ENCODE measurements around the gene CCDC34.
A peak's percentile ranks its signal among the peaks of the same experiment; 100 is the strongest.
"Not testable (repeated sequence)": the region's sequence is repeated elsewhere in the genome, so short reads cannot be mapped to it uniquely, and the experiment has no call there.

CCDC34 gene

DNA sequence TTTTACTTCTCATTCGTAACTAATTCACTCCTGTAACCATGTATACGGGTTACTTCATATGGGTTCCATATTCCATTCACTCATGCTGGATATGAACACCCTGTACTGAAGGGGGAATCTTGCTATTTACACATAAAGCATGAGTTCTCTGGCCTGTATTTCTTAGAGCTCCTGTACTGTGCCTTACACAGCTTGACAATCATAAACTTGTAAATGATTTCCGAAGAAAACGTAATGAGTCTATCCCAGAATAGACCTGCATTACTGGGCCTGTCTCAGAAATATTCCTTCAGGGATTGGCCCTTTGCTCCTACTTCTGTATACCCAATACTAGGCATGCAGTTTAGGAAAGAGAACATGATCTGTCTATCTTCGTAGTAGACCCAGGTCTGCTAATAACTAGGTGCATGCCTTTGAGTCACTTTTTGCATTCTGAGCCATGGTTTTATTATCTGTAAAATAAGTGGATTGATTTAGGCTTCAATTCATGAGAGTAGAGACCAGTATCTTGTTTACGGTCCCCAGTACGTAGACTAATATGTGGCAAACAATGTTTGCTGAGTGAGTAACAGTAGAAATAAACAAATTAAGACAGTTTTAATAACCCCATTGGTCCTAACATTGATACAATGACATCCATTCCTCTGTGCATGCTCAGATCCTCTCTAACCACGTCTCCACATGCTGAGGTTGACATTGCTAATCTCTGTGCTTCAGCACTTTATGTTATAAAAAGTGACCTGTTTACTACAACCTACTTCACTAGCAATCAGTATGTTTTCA is 1.2 kb downstream of the CCDC34 start:
- DNase-seq, result no peak

DNA sequence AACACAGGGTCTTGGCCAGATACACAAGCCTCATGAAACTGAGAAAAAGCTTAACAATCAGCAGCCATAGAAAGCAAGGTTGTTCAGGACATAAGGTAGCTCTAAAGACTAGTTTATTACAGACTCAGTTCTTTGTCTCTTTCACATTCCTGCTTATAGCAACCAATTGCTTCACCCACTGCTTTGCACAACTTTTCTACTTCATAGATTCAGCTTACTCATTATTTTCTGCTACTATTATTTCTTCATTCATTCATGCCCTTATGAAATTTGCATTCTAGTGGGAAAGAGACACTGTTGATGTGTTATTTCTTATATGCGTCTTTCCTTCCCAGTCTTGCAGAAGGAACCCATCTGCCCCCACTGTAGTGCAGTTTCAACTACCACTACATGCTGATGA is 4.7 kb downstream of the CCDC34 start:
- peak; percentile 20 for DNase-seq

GRCh38 chr11:27357250-27357649 is 5.8 kb downstream of the CCDC34 start:
- no peak for DNase-seq

- no peak for DNase-seq
Observed at GRCh38 chr11:27356624-27357222, 6.3 kb downstream of the CCDC34 start.

- DNase-seq, result peak; percentile 12
Observed at GRCh38 chr11:27355575-27356104, 7.4 kb downstream of the CCDC34 start.

- no peak for DNase-seq
Observed at GRCh38 chr11:27354359-27354965, 8.6 kb downstream of the CCDC34 start.

DNA sequence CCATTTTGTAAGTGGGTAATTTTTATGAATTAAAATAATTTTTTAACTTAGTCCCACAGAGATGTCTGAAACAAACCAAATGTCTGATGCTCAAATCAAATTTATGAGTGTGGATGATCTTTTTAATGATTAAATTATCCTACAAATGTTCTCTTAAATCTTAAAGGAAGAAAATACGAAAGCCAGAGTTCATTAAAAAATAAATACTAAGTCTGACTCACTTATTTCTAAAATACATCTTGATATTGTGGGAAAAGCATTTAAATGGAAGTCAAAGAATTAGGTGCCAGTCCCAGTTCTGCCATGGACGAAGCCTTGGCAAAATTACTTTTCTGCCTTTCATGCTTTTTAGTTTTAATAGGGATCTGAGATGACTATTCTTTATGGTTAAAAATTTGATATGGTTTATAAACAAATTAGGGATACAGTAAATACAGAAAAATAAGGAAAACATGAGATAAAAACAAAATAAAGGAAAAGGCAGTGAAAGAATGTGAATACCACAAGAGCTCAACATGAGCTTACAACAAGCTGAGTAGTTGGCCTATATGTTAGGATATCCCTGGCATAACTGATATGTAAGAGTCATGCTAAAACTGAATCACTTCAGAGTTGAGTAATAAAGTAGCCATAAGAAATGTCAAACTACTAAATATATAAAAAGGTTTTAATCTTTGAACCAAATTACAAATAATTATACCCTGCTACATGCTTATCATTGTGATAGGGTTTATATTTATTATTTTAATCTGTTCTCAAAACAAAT is 9.2 kb downstream of the CCDC34 start:
- no peak for DNase-seq

DNA sequence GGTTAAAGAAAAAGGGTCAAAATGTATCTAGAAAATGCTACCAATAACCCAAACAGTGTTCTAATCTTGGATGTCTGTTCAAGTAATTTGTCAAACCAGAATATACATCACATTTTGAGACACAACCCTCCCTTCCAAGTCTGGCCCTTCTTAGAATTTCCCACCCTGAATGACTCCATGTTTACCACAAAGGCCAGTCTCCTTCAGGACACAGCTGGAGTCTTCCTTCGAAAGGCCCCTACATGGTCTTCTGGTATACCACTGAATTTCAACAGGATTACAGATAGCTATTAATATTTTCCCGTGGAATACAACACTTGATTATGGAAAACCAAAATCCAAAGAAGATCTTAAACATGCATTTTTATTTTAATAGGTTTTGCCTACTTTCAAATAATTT is 10.2 kb downstream of the CCDC34 start:
- no peak for DNase-seq

GRCh38 chr11:27350511-27350910 is 12.5 kb downstream of the CCDC34 start:
- DNase-seq, result no peak

DNA sequence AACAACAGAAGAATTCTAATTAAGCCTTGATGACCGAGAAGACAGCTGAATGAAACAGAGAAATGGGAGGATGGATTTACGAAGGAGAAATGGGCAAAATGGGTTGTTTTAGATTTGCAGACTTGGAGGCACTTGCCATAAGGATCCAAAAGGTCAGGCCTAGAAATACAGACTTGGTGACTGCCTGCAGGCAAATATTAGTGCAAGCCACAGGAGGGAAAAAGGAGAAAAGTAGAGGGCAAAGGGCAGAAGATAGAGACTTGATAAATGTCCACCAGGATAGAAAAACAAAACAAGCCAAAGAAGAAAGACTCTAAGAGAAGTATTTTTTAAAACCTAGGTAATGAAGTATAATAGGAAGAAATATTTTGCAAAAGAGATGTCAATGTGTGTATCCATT is 13.1 kb downstream of the CCDC34 start:
- no peak for DNase-seq

GRCh38 chr11:27348340-27348873 is 14.6 kb downstream of the CCDC34 start:
- DNase-seq, result no peak

GRCh38 chr11:27347359-27348339 is 15.4 kb downstream of the CCDC34 start:
- peak; percentile 42 for DNase-seq

DNA sequence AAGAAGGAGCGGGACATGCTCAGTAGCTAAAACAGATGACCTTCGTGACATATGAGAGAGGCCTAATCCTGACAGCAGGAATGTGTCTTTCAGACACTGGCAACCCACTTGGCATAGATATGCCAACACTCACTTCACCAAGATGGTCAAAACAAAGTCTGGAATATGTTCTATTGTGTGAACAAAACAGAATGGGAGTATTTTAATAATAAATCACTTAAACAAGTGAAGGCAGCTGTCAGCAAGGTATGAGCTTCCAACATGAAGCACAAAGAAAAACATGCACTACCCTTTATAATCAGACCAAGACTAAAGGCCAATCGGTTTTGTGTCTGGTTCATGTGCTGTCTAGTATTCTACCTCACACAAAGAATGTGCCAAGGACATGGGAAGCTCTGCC is 23.1 kb downstream of the CCDC34 start:
- no peak for DNase-seq

DNA sequence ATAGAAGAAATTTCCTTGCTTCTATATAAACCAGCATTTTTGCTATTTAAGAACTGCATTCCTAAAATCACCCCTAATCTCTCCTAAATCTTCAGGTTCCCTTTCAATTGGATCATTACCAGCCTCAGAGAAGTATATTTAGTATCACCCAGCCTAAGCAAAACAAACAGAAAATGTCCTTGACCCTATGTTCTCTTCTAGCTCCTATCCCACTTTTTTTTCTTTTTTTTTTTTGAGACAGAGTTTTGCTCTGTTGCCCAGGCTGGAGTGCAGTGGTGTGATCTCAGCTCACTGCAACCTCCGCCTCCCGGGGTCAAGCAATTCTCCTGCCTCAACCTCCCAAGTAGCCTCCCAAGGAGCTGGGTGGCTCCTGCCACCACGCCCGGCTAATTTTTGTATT is 28.3 kb downstream of the CCDC34 start:
- not testable (repeated sequence) for DNase-seq

GRCh38 chr11:27331981-27332380 is 31.0 kb downstream of the CCDC34 start:
- no peak for DNase-seq

DNA sequence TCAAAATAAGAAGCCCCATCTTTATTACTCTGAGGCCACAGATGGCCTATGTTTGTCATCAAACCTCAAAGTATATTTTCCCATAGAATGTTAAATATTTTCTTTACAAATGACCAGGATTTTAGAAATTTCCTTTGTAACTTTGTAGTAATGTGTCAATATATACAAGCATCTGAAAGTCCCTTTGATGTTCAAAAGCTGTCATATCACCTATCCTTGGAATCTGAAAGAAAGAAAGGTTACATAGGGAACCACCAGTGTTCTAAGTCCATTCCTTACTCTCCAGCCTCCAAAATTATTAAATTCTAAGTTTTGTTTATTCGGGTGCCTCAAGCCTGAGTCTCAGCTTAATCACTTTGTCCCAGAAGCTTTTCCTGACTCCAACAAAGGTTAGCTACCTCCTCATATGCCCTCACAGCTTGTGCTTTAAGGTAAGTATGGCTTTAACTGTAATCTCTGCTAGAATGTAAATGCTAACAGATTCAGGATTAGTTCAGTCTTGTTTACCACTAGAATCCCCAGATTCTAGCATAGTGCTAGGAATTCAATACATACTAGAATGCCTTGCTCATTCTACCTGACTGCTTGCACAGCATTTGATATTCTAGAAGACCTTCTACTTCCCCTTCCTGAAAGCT is 32.3 kb downstream of the CCDC34 start:
- DNase-seq, result no peak

GRCh38 chr11:27329867-27330632 is 33.0 kb downstream of the CCDC34 start:
- no peak for DNase-seq

- DNase-seq, result no peak
Observed at GRCh38 chr11:27328614-27329013, 34.4 kb downstream of the CCDC34 start.

GRCh38 chr11:27327064-27327463 is 36.0 kb downstream of the CCDC34 start:
- DNase-seq, result not testable (repeated sequence)

- DNase-seq, result not testable (repeated sequence)
Observed at GRCh38 chr11:27322196-27322595, 40.8 kb downstream of the CCDC34 start.
